Activated T-cell treated with anti-CD3 and anti-CD28 coated beads for 4 hours (primary cell): ENCODE data around the gene NUP98.

Experiments
- DNase-seq: peaks from one replicate; pipeline ENCODE4 v3.0.0-alpha.2; 2020

Gene NUP98

GRCh38 chr11:3797329-3798090 lies at the start of gene NUP98:
Gene NUP98 (minus strand): TSS chr11:3797554. CDS start chr11:3782117, 15,437 bp downstream.
- peak; percentile 99 for DNase-seq

GRCh38 chr11:3845670-3846069 lies 48.3 kb upstream of the NUP98 start:
- no peak for DNase-seq

GRCh38 chr11:3845246-3845645 lies 47.9 kb upstream of the NUP98 start:
- DNase-seq, result no peak

- no peak for DNase-seq
Observed at GRCh38 chr11:3843326-3843725, 46.0 kb upstream of the NUP98 start.

GRCh38 chr11:3841426-3842350 lies 44.3 kb upstream of the NUP98 start:
- peak; percentile 88 for DNase-seq

GRCh38 chr11:3840870-3841425 lies 43.6 kb upstream of the NUP98 start, which contains the start of gene RHOG:
Gene RHOG (minus strand): TSS chr11:3840959. CDS start chr11:3828138, 12,821 bp downstream.
- DNase-seq, result no peak

GRCh38 chr11:3840004-3840869 lies 42.9 kb upstream of the NUP98 start:
- no peak for DNase-seq

GRCh38 chr11:3838504-3838903 lies 41.1 kb upstream of the NUP98 start:
- no peak for DNase-seq

- DNase-seq, result no peak
Observed at GRCh38 chr11:3837793-3838192, 40.4 kb upstream of the NUP98 start.

GRCh38 chr11:3836903-3837302 lies 39.5 kb upstream of the NUP98 start:
- DNase-seq, result no peak

- no peak for DNase-seq
Observed at GRCh38 chr11:3835751-3836150, 38.4 kb upstream of the NUP98 start.

- DNase-seq, result no peak
Observed at GRCh38 chr11:3834664-3835461, 37.5 kb upstream of the NUP98 start.

- DNase-seq, result no peak
Observed at GRCh38 chr11:3834349-3834663, 37.0 kb upstream of the NUP98 start.

GRCh38 chr11:3833449-3833848 lies 36.1 kb upstream of the NUP98 start:
- no peak for DNase-seq

- no peak for DNase-seq
Observed at GRCh38 chr11:3832816-3833215, 35.5 kb upstream of the NUP98 start.

GRCh38 chr11:3831378-3832239 lies 34.3 kb upstream of the NUP98 start:
- no peak for DNase-seq

GRCh38 chr11:3830730-3831129 lies 33.4 kb upstream of the NUP98 start:
- DNase-seq, result no peak

GRCh38 chr11:3830088-3830487 lies 32.7 kb upstream of the NUP98 start:
- DNase-seq, result no peak

GRCh38 chr11:3827434-3828186 lies 30.3 kb upstream of the NUP98 start:
- DNase-seq, result no peak

GRCh38 chr11:3826721-3827120 lies 29.4 kb upstream of the NUP98 start:
- no peak for DNase-seq
